ENCODE data around the gene UBE2H.
"Not testable (repeated sequence)": the region's sequence is repeated elsewhere in the genome, so short reads cannot be mapped to it uniquely, and the experiment has no call there.

UBE2H gene

DNA sequence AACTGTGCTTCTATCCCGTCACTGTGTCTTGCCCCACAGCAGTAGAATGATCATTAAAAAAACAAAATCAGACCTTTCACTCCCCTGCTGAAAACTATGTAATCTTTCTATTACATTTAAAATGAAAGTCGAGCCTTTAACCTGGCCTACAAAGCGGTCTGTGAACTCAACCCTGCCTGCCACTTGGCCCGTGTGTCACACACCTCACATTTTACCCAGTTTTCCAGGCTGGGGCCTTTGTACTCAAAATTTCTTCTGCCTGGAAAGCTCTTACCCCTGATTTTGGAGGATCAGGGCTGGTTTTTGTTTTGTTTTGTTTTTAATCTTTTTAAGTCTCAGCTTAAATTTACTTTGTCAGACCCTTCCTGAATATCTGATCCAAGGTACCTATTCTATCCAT, 82.1 kb downstream of the UBE2H start:
- DNase-seq, result no peak

DNA sequence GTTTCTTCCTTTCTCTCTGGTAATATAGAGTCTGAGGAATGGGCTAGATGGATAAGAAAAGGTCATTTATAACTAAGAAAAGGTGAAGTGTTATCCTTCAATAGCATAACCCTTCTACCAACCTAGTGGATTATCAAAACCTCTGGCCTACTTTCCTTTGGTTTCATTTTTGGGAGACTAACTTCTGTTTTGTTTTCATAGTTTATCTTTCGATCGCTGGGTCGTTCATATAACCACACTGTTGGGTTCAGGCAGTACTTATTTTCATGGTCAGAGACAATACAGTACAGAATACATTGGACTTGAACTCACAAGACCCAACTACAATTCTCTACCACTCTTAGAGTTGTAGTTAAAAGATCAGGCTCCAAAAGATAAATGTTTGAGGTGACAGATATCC, 86.5 kb downstream of the UBE2H start:
- no peak for DNase-seq

DNA sequence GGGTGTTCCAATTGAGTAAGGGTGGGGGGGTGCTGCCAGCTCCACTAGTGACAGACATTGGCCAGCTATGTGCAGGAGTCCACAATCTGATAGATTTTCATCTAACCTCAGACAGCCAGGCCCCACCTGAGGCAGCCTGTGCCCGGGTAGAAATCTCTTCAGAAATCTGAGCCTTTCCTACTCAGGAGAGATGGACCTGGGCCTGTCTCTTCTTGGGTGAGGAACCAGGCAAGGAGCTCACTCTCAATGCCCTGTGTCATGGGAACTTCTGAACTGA, 86.9 kb downstream of the UBE2H start:
- DNase-seq, result no peak

DNA sequence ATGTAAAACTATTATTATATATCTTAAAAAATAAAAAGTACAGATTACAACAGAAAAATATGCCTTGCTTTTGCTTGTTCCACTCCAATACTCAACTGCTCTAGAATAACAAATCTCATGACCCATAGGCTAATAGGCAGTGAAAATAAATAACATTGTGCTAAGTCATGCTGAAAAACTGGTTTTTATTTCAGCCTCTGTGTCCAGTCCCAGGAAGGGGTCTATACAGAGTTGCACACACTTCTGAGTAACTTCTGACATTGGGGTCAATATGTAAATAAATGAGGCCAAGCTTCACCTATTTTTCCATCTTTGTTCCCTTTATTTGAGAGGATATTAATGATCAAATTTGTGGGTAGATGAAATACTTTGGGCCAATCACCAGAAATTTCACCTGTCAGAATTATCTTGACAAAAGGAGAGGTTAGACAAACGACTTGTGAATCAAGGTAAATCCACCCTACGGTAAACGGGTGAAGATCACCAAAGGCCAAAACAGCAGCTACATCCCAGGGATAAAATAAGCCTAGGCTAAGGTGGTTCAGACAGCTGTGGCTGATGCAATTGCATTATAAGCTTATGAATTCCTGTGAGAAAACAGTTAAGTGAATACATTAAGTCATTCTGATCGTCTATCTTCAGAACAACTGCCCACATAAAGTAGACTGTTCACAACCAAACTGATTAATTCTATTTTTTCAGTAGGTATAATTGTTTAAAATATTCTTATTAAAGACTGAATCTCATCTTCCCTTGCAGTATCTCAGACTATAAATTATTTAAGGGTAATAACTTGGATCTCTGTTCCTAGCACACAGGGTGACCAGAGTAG, 87.5 kb downstream of the UBE2H start:
- no peak for DNase-seq

DNA sequence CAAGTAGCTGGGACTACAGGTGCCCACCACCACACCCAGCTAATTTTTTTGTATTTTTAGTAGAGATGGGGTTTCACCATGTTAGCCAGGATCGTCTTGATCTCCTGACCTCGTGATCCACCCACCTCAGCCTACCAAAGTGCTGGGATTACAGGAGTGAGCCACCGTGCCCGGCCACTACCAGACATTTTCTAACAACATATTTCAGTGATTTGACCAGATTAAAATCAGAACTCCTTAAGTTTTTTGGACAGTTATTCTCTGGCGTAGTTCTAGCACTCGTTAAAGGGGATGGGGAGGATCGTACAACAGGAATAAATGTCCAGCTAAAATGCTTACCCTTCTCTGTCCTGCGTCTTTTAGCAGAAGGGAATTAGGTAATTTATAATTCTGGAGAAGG, 88.1 kb downstream of the UBE2H start:
- DNase-seq, result not testable (repeated sequence)

DNA sequence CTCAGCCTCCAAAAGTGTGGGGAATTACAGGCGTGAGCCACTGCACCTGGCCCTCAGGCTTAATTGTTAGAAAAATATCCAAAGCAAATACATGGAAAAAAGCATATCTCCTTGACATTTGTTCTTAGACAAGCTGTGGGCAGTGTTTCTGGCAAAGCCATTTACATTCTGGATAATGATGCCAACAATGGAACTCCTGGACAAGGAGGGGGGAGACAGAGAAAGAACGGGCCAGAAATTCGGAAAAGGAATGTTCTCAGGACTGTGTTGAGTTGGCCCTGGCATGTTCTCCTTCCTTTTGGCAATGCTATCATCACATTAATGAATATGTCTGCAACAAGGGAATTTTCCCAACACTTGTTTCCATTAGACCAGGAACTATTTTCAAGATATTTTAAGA, 88.7 kb downstream of the UBE2H start:
- DNase-seq, result peak; percentile 51

DNA sequence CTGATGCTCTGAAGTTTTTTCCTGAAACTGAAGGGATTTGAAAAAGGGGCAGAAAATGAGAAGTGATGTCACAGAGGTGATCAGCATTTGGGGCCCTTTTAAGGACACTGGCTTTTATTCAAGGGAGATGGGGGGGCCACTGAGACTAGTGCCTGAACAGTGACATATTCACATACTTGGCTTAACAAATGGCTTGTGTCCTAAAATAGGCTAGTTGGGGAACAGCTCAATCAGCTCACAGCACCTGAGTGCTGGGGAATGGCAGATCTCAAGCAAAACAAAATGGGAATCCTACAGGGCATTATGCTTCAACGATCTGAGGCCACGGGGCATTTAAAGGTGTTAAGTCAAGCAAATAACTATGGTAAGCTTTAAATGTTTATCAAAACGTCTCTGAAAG, 90.1 kb downstream of the UBE2H start:
- no peak for DNase-seq

DNA sequence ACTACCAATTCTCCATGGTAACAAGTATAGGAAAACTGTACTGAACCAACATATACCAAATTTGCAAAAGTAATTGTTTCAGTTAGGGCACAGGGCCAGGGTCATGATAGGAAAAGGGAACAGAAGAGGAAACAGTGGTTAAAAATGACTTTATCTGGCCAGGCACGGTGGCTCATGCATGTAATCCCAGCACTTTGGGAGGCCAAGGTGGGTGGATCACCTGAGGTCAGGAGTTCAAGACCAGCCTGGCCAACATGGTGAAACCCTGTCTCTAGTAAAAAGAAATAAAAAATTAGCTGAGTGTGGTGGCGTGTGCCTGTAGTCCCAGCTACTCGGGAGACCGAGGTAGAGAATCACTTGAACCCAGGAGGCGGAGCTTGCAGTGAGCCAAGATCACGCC, 92.0 kb downstream of the UBE2H start:
- not testable (repeated sequence) for DNase-seq

DNA sequence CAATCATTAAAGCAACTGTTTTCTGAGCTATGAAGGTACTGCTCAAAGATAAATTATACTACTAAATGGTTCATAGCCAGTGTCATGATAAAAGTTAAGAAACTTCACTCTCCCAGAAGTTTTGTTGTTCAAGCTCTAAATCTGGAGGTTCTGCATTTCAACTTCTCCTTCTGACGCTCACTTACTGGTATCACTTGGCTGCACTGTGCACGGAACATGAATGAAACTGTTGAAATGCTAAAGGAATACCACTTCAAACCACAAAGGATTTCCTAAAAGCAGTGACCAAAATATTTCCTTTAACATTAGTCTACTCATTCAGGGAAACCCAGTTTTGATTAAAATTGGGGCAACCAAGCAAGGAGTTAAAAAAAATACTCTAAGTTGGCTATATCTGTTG, 93.6 kb downstream of the UBE2H start:
- DNase-seq, result no peak

DNA sequence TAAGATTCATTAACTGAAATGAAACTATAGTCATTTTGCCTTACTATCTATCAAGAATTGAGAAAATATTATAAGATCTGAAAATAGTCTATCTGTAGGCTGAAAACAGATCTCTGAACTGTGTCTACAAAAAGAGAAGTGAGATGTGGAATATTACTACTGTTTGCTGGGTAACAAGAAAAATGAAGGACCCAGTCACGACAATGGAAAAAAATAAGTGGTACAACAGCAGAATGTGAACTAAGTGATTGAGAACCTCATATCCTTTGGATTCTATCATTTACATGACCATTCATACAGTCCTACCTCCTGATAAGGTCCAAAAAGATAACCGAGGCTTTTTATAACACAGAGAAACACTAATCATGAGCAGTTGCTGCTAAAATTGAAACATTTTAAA, 94.3 kb downstream of the UBE2H start:
- DNase-seq, result no peak

DNA sequence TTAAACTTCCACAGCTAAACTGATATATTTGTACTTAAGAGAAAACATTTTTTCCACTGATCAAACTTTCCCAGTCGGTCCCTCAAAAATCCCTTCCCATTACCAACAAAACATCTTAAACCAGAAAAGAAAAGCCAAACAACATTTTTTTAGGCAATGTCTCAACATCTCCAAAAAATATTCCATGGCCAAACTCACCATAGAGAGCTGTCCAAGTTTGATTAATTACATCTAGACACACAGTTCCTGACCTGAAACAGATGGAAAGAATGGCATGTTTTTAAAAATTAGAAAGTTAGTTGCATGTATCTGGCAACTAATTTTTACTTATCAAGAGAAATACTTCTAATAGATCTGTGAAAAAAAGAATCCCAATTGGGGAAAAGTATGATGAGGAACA, 95.4 kb downstream of the UBE2H start:
- no peak for DNase-seq

DNA sequence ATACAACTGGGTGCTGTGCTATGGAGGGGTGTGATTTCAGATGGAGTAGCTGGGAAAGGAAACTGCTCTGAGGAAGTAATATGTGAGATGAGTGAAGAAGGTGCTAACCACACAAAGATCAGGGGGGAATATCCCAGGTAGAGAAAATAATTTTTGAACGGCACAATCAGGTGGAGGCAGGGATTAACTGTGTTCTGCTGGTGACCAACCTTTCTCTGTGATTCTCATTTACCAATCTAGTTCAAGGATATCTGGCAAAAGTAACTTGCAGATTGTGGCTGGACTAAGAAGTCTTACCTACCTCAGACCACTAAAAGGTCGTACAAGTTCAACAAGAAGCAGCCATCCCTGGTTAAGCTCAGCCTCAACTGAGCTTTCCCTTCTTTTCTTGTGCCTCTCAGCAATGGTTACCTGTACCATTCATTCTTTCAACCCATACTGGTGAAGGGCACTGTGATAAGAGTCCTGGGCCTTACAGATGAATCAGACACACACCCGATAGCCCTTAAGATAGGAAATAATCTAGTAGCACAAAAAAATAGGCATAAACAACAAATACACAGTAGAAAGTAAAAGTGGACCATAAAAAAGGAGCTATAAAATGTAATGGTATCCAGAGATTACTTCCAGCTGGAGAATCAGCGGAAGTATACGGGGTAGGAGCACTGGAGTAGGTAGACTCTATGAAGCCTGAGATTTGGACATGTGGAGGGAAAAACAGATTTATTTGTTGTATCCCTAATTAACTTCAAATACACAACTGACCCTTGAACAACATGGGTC, 96.6 kb downstream of the UBE2H start:
- DNase-seq, result no peak

DNA sequence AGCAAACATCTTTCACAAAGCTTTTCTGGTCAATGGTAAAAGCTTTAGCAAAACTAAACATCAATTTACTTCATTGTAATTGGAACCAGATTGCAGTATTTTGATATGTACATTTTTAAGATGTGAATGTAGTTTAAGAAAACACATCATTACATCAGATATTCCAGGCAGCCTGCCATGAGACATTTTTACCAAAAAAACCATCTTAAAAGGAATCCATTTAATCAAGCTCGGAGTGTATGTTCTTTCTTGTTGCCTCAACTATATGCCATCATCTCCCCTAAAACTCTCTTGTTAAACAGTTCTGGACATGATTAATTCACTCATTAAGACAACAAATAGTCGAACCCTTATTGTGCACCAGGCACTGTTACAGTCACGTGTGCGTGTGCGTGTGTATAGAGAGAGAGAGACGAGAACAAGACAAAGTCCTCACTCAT, 97.5 kb downstream of the UBE2H start:
- peak; percentile 45 for DNase-seq

DNA sequence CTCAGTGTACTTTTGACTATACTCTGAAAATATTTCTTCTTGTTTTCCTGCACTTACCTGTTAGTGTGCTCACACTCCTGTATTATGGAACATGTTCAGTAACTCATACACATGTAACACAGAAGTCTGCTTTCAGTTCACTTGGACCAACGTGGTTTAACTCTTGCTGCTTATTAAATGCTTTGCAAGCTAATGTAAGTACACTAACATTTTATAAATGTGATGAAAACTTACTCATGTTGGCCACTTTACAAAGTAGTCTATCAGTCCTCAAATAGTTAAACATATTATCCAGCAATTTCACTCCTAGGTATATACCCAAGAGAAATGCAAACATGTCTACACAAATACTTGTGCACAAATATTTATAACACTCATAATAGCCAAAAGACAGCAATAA, 98.4 kb downstream of the UBE2H start:
- no peak for DNase-seq

DNA sequence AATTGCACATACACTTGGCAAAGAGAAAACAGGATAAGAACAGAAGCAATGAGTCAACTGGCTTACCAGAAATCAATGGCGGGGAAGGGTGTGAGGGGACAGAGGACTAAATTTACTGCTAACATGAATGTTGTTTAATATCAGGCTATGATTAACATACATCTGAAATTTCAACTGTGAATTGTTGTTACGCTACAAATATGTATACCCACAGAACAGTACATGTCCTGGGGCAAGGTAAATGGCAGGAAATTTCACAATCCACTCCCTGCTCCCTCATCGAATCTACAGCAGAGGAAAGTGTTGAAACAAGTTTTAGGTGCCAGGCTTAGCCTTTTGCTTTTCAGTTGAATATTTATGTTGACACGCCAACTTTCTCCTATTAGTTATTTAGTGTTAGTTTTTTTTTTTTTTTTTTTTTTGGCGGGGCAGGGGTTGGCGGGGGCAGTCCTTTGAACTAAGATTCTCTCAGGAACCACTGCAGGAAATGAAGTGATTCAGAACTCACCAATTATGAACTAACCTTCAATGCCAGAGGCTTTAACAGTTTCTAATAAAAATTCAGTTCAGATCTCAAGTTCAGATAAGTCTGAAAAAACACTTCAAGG, 99.0 kb downstream of the UBE2H start:
- no peak for DNase-seq

DNA sequence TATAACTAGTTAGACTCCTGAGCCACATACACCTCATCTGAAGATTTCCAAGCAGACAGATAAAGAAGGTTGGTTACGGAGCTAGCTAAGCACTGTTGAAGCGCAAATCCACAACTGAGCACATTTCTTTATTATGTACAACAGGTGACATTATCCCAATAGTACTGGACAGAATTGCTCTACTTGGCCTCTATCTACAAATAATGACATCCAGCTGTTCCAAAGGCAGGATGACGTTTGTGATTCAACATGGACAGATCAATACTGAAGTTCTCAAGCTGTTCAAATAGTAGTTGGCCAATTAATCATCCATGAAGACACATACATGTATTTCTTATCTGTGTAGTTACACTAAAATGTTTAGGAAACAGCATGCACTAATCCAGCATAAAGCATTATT, 101.0 kb downstream of the UBE2H start:
- no peak for DNase-seq

DNA sequence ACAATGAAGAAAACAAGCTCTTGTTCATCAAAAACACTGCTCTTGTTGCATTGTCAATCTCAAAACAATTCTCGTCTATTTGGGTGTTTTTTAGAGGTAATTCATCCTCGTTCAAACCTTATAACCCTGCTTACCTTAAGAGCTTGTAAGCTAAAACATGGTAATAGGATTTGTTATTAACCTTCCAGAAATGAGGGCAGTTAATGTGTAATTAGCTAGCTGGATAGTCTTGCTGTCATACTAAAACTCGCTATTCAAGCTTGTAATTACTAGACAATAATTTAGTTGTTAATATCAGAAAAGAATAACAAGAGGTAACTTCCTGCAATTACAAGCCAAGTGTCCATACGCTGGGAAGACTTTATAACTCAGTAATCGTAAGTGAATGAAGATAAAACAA, 101.6 kb downstream of the UBE2H start:
- DNase-seq, result no peak

DNA sequence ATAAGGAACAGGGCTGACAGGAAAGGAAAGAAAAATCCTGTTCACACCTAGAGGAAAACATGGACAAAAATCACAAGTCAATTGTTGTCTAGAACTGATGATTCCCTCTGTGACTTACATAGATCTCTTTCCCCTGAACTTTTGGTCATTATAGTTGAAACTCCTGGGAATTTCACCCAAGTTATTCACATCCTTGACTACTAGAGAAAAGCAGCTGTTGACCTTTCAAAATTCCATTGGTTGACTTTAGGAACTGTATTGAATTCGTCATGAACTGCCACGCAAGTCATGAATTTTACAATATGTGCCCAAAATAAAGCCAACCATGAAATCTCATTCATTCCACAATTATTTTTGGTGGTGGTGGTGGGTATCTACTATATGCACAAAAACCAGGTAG, 104.3 kb downstream of the UBE2H start:
- no peak for DNase-seq

DNA sequence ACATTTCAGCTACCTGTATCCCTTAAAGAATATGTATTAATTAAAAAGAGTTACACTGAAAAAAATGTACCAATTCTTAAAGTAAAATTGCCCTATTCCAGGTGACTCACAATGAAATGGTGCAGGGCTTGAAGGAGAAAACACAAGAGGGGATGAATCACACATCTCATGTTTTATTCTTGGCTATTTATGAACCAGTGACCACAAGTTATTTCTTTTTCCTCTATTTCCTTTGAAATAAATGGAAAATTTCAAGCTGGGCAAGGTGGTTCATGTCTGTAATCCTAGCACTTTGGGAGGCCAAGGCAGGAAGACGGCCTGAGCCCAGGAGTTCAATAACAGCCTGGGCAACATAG, 106.8 kb downstream of the UBE2H start:
- no peak for DNase-seq

DNA sequence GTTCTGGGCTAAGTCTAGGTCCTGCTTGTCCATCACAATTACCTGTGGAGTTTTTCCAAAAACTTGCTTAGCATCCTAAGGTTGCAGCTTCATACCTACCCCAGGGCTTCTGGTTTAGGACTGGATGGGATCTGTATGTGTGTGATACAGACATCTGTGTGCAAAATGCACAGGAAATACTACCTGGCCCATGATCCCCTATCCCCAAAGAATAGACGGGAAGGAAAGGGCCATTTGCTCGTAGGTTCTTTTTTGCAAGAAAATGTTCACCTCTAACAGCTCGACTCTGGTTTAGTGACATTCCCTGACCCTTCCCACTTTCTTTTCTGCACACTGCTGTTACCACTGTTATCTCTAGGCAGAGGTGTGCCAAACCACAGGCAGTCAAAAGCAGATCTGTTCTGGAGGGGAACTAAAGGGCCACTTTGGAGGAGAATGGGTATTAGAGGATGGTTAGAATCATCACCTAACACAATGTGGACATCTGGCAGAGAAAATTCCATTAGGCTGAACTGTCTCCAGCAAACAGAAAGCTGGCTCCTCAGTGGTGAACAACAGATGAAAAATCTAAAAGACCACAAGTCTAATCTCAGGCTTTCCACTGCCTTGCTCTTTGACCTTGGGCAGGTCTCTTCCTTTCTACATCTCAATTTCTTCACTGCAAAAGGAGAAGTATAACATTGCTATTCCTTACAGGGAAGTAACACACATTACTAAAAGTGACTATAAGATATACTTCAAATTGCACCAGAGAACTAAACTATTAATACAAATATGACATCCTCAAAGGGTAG, 107.4 kb downstream of the UBE2H start:
- DNase-seq, result no peak

DNA sequence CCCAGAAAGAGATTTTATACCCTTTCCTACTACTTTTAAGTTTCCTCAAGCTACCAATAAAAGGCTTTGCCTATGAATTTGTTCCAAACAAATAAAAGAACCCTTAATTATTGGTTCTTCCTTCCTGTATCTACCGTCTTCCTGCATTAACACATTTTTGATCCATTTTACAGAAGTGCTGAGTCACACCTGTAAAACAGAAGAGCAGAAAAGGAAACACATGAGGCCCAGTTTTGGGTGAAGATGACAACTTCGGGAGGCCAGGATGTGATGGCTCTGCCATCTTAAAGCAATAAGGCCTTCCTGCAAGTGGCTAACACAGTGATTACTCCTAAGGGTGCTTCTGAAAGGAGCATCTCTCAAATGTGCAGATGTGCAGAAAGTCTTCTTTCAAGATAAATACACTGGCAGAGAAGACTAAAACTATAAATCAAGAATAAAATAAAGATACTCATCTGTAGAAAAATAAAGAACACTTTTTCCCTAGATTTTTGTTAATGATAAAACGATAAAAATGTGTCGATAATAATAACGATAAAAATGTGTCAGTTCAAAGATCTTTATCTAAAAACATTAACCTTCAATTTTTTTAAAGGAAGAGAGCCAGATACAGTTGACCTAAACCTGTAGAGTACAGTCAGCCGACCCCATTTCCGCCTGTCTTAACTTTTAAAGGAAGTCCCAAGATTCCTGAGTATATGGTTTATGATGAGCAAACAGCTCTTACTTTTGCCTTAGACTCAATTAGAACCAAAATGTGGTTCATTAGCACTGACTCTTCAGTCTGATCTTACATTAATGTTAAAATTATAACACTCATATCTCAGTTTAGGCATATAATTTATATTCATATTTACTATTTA, 108.6 kb downstream of the UBE2H start:
- DNase-seq, result no peak

DNA sequence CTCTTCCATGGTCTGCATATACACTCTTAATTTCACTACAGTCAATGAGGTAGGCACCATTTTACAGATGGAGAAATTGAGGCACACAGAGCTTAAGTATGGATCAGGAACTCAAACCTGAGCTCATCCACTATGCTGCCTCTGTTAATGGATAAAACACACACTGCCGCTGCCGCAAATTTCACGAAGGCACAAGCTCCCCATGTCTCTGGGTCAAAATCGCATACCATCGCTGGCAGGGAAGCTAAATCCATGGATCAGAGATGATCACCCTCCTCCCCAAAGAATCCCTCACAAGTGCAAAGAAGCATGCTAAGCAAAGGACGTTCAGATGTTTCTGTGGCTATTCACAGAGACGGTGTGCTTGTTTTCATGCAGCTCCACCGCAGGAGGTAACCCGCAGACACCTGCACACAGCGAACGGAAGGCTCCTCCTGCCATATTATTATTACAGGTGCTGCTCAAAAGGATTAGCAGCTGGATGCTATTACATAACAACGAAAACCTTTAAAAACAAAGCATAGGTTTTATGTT, 109.3 kb downstream of the UBE2H start:
- no peak for DNase-seq
